ENCODE results near the gene NKD2. TPM values are rescaled to one million over a fixed set of nuclear protein-coding genes. Genes with fewer than 3 reads are reported as not detected.
"Not testable (repeated sequence)": the region's sequence is repeated elsewhere in the genome, so short reads cannot be mapped to it uniquely, and the experiment has no call there.

The NKD2 gene
- total and polyA plus RNA-seq, 9 of the 15 experiments (the other 6 are each of a cell fraction or from before 2014, with no cell fraction given), result 0.09 to 0.64 (median 0.27) TPM; not detected in 5

DNA sequence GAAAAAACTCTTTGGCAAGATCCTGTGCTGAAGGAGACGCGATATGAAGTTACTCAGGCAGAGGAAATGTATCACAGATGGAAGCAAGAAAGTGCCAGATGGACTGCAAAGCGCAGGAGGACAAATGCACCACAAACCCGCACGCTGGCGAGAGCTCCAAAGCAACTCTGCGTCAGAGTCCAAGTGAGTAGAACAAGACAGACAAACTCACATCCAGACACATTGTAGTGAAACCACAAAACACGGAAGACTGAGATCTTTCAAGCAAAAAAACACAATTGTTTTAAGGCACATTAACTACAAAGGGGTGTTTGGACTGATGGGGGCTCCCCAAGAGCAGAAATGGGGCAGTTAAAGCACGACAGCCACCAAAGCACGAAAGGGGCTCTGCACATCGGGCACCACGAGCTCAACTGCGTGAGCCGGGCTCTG is 39.2 kb upstream of the NKD2 start:
- intact Hi-C loops (cut with micrococcal nuclease) (no loop called here), in situ Hi-C loops (cut with MboI) (no loop called here)
- Histone ChIP-seq H3K9me3 (replicated peaks; ENCODE audit: control insufficient read depth, insufficient read depth, low read depth, low read length) (no peaks in the 10 kb centered on the region), H3K27ac (ENCODE audit: extremely low read depth, low read depth, low read length) (no peak overlapping the region), H3K27me3 (ENCODE audit: control insufficient read depth in 2 of 2, insufficient read depth in 2 of 2, low read length in 2 of 2) (peaks cover 29 to 47% of the 10 kb centered on the region in 2 experiments; a peak in 4 of 5 replicates), H3K36me3 (ENCODE audit: control insufficient read depth, insufficient read depth, low read length) (no peaks in the 10 kb centered on the region), H3K4me2 (ENCODE audit: insufficient read depth, low read length) (no peak overlapping the region), H3K4me1 (replicated peaks in 1 of 2; ENCODE audit: control insufficient read depth in 2 of 2, insufficient read depth in 2 of 2, low read length in 2 of 2) (peaks cover 3 to 9% of the 10 kb centered on the region in 2 experiments), H2AFZ (ENCODE audit: low read depth, low read length) (no peak overlapping the region), H3K4me3 (no peak overlapping the region), H4K20me1 (replicated peaks; ENCODE audit: control insufficient read depth, insufficient read depth, low read length) (no peaks in the 10 kb centered on the region), H3K79me2 (ENCODE audit: control insufficient read depth, insufficient read depth, low read length) (no peaks in the 10 kb centered on the region), H3K9ac (ENCODE audit: insufficient read depth in 1 of 2, low read depth in 2 of 2, low read length in 2 of 2) (no peak overlapping the region), H3K9me1 (ENCODE audit: control insufficient read depth, insufficient read depth, low read length) (no peaks in the 10 kb centered on the region)
- no TSS peak for BruUV-seq (replicated peaks)
- POLR2A ChIA-PET, result interaction anchor here (0.6 to 2.2 kb wide), 2 partner anchors 10 to 13 kb away, joined by 3 to 6 read pairs; no protein-coding TSS in a partner anchor
- no peak for ATAC-seq
- TF ChIP-seq HLTF (IDR thresholded peaks at IDR 0.05) (no peak), PYGO2 (tag; IDR thresholded peaks at IDR 0.05) (no peak), PRPF4 (IDR thresholded peaks at IDR 0.05; ENCODE audit: insufficient read depth, low read depth, low read length, poor library complexity, severe bottlenecking) (no peak), EWSR1 (IDR thresholded peaks at IDR 0.05; ENCODE audit: borderline replicate concordance, low read depth, partially characterized antibody) (no peak), MTA3 (IDR thresholded peaks at IDR 0.05; ENCODE audit: borderline replicate concordance) (no peak), POLR2AphosphoS5 (IDR thresholded peaks at IDR 0.05; ENCODE audit: control insufficient read depth, insufficient read depth, low read depth, low read length) (no peak), KDM2B (CRISPR knock-in tag; IDR thresholded peaks at IDR 0.05) (no peak), CBFA2T2 (conservative IDR thresholded peaks at IDR 0.05) (no peak), MBD1 (CRISPR knock-in tag; IDR thresholded peaks at IDR 0.05) (no peak), ZNF175 (CRISPR knock-in tag; IDR thresholded peaks at IDR 0.05; ENCODE audit: low read depth) (no peak), TEAD2 (tag; IDR thresholded peaks at IDR 0.05) (no peak), POLR2AphosphoS2 (IDR thresholded peaks at IDR 0.05; ENCODE audit: low read length) (no peak), ESRRA (IDR thresholded peaks at IDR 0.05; ENCODE audit: borderline replicate concordance, low read depth) (no peak), ZNF212 (CRISPR knock-in tag; IDR thresholded peaks at IDR 0.05) (no peak)
- TF ChIP-seq, protein P1, sequence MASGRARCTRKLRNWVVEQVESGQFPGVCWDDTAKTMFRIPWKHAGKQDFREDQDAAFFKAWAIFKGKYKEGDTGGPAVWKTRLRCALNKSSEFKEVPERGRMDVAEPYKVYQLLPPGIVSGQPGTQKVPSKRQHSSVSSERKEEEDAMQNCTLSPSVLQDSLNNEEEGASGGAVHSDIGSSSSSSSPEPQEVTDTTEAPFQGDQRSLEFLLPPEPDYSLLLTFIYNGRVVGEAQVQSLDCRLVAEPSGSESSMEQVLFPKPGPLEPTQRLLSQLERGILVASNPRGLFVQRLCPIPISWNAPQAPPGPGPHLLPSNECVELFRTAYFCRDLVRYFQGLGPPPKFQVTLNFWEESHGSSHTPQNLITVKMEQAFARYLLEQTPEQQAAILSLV (tag; IDR thresholded peaks at IDR 0.05), result no peak
- CTCF ChIA-PET (ENCODE audit: low intra/inter-chr PET ratio), result no interaction called here
- FAIRE-seq, result no peak
- 14% methylated on average over 14 of the region's 14 CpGs for WGBS (ENCODE audit: insufficient coverage, low coverage, missing lambda C conversion rate)
- DNase-seq (ENCODE audit: extremely low read depth in 1 of 4, low spot score in 3 of 4), result no peak

- H3K4me2 ChIP-seq (ENCODE audit: insufficient read depth, low read length); DNase-seq (ENCODE audit: extremely low read depth in 1 of 4, low spot score in 3 of 4); in situ Hi-C loops (cut with MboI); H3K4me3 ChIP-seq; BruUV-seq (replicated peaks); H3K79me2 ChIP-seq (ENCODE audit: control insufficient read depth, insufficient read depth, low read length); FAIRE-seq; ATAC-seq; H4K20me1 ChIP-seq (replicated peaks; ENCODE audit: control insufficient read depth, insufficient read depth, low read length); H3K4me1 ChIP-seq (replicated peaks in 1 of 2; ENCODE audit: control insufficient read depth in 2 of 2, insufficient read depth in 2 of 2, low read length in 2 of 2); H2AFZ ChIP-seq (ENCODE audit: low read depth, low read length); H3K27ac ChIP-seq (ENCODE audit: extremely low read depth, low read depth, low read length); H3K9me1 ChIP-seq (ENCODE audit: control insufficient read depth, insufficient read depth, low read length); CTCF ChIA-PET (ENCODE audit: low intra/inter-chr PET ratio); H3K9ac ChIP-seq (ENCODE audit: insufficient read depth in 1 of 2, low read depth in 2 of 2, low read length in 2 of 2); POLR2A ChIA-PET; intact Hi-C loops (cut with micrococcal nuclease); H3K36me3 ChIP-seq (ENCODE audit: control insufficient read depth, insufficient read depth, low read length); H3K9me3 ChIP-seq (replicated peaks; ENCODE audit: control insufficient read depth, insufficient read depth, low read depth, low read length): not testable (repeated sequence)
- peaks cover 23 to 40% of the 10 kb centered on the region in 2 experiments; a peak in 4 of 5 replicates for H3K27me3 ChIP-seq (ENCODE audit: control insufficient read depth in 2 of 2, insufficient read depth in 2 of 2, low read length in 2 of 2)
- 0% methylated on average over 2 of the region's 2 CpGs for WGBS (ENCODE audit: insufficient coverage, low coverage, missing lambda C conversion rate)
Measured at GRCh38 chr5:972575-972974, 36.0 kb upstream of the NKD2 start.

Data from K562 (cell line).